RWPE1 (cell line): Measurements from ENCODE around the gene MICA.
"Not testable (repeated sequence)": the region's sequence is repeated elsewhere in the genome, so short reads cannot be mapped to it uniquely, and the experiment has no call there.

Experiments
- CTCF ChIA-PET: fragments of 350-600 bp; sonication (Branson Sonifier 250); formaldehyde crosslinking; extraction: SDS; loops from one replicate; lab custom pipeline; 2021; lab: Yijun Ruan, JAX
- POLR2A ChIA-PET: fragments of 400-600 bp; formaldehyde crosslinking; extraction: SDS; loops from one replicate; lab custom pipeline; 2020; ENCODE audit warnings: antibody characterized with exemption; ENCODE audit not compliant: low non-redundant PET; lab: Yijun Ruan, JAX
- DNase-seq: peaks from one replicate; pipeline ENCODE4 v3.0.0; 2012; ENCODE audit warnings: low spot score
- H3K27ac ChIP-seq: fragments of 450-650 bp; 2 replicates; pipeline ENCODE4 v1.5.1; 2017
- CTCF ChIP-seq: fragments of 450-650 bp; conservative IDR thresholded peaks from 2 replicates; pipeline ENCODE4 v1.5.1; 2017; ENCODE audit warnings: low read depth, mild to moderate bottlenecking

MICA gene

GRCh38 chr6:31386099-31386498 is 17.3 kb upstream of the MICA start:
- POLR2A ChIA-PET: no interaction called here
- CTCF ChIA-PET: interaction anchor here (1.1 kb wide), 1 partner anchor 19 kb away, joined by 3 read pairs; no protein-coding TSS in a partner anchor
- H3K27ac ChIP-seq: no peak overlapping the region
- no peak for TF ChIP-seq CTCF
- no peak for DNase-seq

- no peak overlapping the region for H3K27ac ChIP-seq
- CTCF ChIA-PET: no interaction called here
- POLR2A ChIA-PET: no interaction called here
- DNase-seq: no peak
- TF ChIP-seq CTCF: no peak
These were observed 16.4 kb upstream of the MICA start for GRCh38 chr6:31386977-31387376.

GRCh38 chr6:31388916-31389801 is 14.2 kb upstream of the MICA start:
- H3K27ac ChIP-seq, DNase-seq, CTCF ChIA-PET, POLR2A ChIA-PET: not testable (repeated sequence)

- CTCF ChIA-PET, H3K27ac ChIP-seq, DNase-seq: not testable (repeated sequence)
- POLR2A ChIA-PET: interaction anchor here (0.7 kb wide), 1 partner anchor 141 kb away, joined by 3 read pairs; no protein-coding TSS in a partner anchor
These were observed 13.6 kb upstream of the MICA start for GRCh38 chr6:31389802-31390132.

- TF ChIP-seq CTCF: no peak
- no peak overlapping the region for H3K27ac ChIP-seq
- POLR2A ChIA-PET: no interaction called here
- DNase-seq: no peak
- CTCF ChIA-PET: no interaction called here
These were observed 9.5 kb upstream of the MICA start for GRCh38 chr6:31393932-31394331.

- ChIA-PET POLR2A (no interaction called here), CTCF (no interaction called here)
- TF ChIP-seq CTCF: no peak
- no peak overlapping the region for H3K27ac ChIP-seq
- no peak for DNase-seq
These were observed 9.0 kb upstream of the MICA start for GRCh38 chr6:31394381-31394780.

GRCh38 chr6:31395832-31396231 is 7.6 kb upstream of the MICA start:
- ChIA-PET POLR2A (no interaction called here), CTCF (interaction anchor here (0.6 kb wide), 3 partner anchors 14 to 212 kb away, joined by 3 to 4 read pairs (median 3); no protein-coding TSS in a partner anchor)
- TF ChIP-seq CTCF: no peak
- DNase-seq: no peak
- H3K27ac ChIP-seq: no peak overlapping the region
